GM12874 (cell line): ENCODE results near the gene STK32C.

ENCODE experiments used
- TF ChIP-seq, protein P1 (sequence below): IDR thresholded peaks from 2 replicates; pipeline ENCODE4 v1.5.1; 2011; ENCODE audit warnings: low read depth, mild to moderate bottlenecking, control low read depth, low read length, moderate library complexity; ENCODE audit not compliant: insufficient read depth

STK32C gene

DNA sequence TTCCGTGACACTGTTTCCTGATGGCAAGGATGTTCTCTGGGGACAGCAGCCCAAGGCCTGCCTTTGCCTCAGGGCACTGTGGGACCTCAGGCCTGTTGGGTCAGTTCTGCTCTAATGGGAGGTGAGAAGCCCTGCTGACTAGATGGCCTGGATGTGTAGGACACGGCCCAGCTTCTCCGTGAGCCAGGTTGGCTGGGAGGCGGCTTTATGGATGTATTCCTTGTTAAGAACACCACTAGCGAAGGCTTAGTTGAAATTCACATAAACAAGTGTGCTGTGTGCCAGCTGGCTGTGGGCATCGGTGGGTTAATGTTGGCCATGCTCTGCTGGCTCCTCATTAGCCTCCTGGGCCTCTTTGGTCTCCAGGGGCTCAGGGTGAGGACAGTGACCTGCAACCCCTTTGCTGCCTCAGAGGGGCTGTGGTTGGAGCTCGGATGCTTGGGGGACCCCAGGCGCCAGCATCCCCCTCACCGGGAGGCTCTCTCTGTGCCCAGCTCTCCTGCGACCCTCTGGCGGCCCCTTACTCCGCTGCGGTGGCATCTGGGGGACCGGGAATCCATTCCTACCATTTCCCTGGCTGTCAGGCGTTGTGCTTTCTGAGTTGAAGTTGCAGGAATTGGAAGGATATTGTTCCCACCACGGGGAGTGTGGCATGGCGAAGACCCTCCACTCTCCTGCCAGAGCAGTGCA is 143.8 kb downstream of the STK32C start:
- TF ChIP-seq, protein P1, sequence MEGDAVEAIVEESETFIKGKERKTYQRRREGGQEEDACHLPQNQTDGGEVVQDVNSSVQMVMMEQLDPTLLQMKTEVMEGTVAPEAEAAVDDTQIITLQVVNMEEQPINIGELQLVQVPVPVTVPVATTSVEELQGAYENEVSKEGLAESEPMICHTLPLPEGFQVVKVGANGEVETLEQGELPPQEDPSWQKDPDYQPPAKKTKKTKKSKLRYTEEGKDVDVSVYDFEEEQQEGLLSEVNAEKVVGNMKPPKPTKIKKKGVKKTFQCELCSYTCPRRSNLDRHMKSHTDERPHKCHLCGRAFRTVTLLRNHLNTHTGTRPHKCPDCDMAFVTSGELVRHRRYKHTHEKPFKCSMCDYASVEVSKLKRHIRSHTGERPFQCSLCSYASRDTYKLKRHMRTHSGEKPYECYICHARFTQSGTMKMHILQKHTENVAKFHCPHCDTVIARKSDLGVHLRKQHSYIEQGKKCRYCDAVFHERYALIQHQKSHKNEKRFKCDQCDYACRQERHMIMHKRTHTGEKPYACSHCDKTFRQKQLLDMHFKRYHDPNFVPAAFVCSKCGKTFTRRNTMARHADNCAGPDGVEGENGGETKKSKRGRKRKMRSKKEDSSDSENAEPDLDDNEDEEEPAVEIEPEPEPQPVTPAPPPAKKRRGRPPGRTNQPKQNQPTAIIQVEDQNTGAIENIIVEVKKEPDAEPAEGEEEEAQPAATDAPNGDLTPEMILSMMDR, result no peak

DNA sequence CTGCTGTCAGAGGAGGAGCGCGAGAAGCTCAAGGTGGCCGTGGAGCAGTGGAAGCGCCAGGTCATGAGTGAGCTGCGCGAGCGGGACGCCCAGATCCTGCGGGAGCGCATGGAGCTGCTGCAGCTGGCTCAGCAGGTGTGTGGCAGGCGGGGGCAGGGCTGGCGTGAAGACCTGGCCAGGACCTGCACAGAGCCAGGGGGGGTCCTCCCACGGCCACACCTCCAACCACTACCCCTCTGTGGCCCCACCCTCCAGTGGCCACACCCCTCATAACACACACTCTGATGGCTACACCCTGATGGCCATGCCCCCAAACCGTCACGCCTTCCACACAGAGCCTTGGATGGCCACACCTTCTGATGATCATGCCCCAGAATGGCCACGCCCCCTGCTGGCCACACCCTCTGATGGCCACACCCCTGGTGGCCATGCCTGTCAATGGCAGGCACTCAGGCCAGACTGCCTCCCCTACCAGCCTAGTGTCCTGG is 144.4 kb downstream of the STK32C start:
- TF ChIP-seq, protein P1, result 0 out of 2 replicates have a peak, but pooled peaks have one; percentile 11

DNA sequence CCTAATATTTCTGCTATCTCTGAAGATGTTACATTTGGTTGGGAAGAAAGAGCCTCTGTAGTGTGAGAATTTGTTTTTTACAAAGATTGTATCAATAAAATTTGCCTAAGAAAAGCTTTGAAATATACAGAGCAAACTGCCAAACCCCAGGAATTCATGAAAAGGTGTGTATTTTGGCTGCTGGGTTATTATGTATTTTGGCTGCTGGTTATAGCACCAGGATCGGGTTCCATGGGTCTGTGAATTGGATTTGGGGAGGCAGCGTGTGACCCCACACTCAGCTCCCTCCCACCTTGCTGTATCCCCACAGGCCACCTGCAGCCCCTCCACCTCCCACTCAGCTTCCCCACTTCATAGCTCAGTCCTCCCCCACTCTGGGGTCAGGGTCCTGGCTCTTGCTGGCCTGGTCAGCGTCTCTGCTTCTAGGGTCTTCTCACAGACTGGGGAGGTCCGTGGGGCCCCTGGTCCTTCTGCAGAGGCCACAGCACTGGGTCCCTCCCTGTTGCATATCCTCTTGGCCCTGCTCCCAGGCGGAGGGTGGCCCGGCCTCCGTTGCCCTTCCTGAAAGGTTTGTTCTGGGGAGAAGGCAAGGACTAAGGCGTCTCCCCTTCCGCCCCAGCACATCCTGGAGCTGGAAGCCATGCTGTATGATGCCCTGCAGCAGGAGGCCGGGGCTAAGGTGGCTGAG is 145.0 kb downstream of the STK32C start:
- TF ChIP-seq, protein P1, result no peak

DNA sequence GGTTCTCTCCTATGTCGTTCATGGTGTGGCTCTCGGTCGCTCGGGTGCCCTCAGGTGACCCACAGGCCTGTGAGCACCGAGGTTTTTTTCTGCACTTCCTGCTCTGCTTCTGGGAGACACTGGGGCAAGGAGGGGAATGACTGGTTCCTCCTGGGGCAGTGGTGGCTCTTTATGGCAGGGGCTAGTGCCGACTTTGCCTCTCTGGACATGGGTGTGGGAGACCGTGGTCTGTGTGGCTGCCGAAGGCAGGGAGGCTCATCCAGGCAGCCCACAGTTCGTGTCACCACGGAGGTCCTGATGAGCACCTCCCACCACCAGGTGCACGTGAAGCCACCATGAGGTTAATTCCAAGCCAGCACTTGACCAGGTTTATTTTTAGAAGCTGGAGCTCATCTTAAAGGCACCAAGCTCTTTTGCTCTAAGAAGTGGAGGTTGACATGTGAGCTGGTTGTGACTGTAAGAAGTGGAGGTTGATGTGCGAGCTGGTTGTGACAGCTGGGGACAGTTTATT is 145.7 kb downstream of the STK32C start:
- TF ChIP-seq, protein P1, result no peak

DNA sequence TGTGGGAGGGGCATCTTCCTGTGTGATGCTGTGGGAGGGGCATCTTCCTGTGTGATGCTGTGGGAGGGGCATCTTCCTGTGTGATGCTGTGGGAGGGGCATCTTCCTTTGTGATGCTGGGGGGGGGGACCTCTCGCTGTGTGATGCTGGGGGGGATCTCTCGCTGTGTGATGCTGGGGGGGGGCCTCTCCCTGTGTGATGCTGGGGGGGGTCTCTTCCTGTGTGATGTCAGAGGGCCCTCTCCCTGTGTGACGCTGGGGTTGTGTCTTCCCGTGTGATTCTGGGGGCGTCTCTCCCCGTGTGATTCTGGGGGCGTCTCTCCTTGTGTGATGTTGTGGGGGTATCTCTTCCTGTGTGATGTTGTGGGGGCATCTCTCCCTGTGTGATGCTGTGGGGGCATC is 148.9 kb downstream of the STK32C start:
- TF ChIP-seq, protein P1, result no peak

DNA sequence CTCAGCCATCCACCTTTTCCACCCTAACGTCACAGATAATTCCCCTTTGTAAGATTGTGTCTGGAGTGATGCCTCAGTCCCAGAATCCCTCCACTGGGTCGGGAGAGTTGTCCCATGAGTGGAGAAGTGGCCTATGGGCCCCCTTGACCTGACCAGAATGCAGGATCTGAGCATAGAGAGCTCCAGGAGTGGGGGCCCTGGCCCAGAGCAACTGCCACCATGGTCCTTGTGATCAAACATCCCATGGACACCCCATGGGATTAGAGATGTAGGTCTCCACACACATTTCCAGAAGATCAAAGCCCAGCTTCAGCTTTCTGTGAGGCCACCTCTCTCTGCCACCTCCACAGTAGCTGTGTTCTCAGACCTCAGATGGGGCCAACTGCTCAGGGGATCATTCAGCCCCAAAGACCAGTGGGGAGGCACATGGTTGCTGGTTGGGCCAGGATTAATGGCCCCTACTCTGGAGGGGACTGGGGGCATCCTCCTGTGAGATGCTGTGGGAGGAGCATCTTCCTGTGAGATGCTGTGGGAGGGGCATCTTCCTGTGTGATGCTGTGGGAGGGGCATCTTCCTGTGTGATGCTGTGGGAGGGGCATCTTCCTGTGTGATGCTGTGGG is 149.5 kb downstream of the STK32C start:
- TF ChIP-seq, protein P1, result no peak
